HG03064 (cell line): ENCODE measurements around the gene HMGN3.
A peak's percentile ranks its signal among the peaks of the same experiment; 100 is the strongest.
"Not testable (repeated sequence)": the region's sequence is repeated elsewhere in the genome, so short reads cannot be mapped to it uniquely, and the experiment has no call there.

ENCODE experiments used
- ATAC-seq: cut with Tn5 transposase; IDR thresholded peaks from one replicate; pipeline ENCODE4 v1.9.1; 2021; ENCODE audit warnings: low read depth; ENCODE audit not compliant: unreplicated experiment

Gene HMGN3

GRCh38 chr6:79234150-79235022 is at the start of gene HMGN3:
Gene HMGN3 (minus strand): TSS chr6:79234682.
- peak; percentile 88 for ATAC-seq

- ATAC-seq: no peak
These were observed 46.3 kb upstream of the HMGN3 start for GRCh38 chr6:79280756-79281155.

GRCh38 chr6:79277109-79277508 is 42.6 kb upstream of the HMGN3 start:
- ATAC-seq: no peak

- no peak for ATAC-seq
These were observed 35.4 kb upstream of the HMGN3 start for GRCh38 chr6:79269877-79270276.

- ATAC-seq: no peak
These were observed 32.6 kb upstream of the HMGN3 start for GRCh38 chr6:79267128-79267527.

GRCh38 chr6:79266051-79266450 is 31.6 kb upstream of the HMGN3 start:
- ATAC-seq: no peak

- ATAC-seq: no peak
These were observed 28.9 kb upstream of the HMGN3 start for GRCh38 chr6:79263359-79263758.

GRCh38 chr6:79261666-79262065 is 27.2 kb upstream of the HMGN3 start:
- no peak for ATAC-seq

- no peak for ATAC-seq
These were observed 26.3 kb upstream of the HMGN3 start for GRCh38 chr6:79260772-79261171.

GRCh38 chr6:79257381-79258205 is 23.1 kb upstream of the HMGN3 start:
- ATAC-seq: no peak

- not testable (repeated sequence) for ATAC-seq
These were observed 22.3 kb upstream of the HMGN3 start for GRCh38 chr6:79256770-79257169.

GRCh38 chr6:79255086-79255485 is 20.6 kb upstream of the HMGN3 start:
- not testable (repeated sequence) for ATAC-seq

- no peak for ATAC-seq
These were observed 16.1 kb upstream of the HMGN3 start for GRCh38 chr6:79250559-79250958.

- ATAC-seq: peak; percentile 63
These were observed 15.6 kb upstream of the HMGN3 start for GRCh38 chr6:79250107-79250514.

- ATAC-seq: no peak
These were observed 14.7 kb upstream of the HMGN3 start for GRCh38 chr6:79249136-79249535.

- peak; percentile 69 for ATAC-seq
These were observed 12.4 kb upstream of the HMGN3 start for GRCh38 chr6:79246891-79247290.

GRCh38 chr6:79241228-79241627 is 6.7 kb upstream of the HMGN3 start:
- ATAC-seq: no peak

GRCh38 chr6:79240509-79240908 is 6.0 kb upstream of the HMGN3 start:
- ATAC-seq: no peak

GRCh38 chr6:79239536-79240168 is 5.2 kb upstream of the HMGN3 start:
- peak; percentile 48 for ATAC-seq

- ATAC-seq: no peak
These were observed 4.4 kb upstream of the HMGN3 start for GRCh38 chr6:79238919-79239318.

GRCh38 chr6:79236711-79237110 is 2.2 kb upstream of the HMGN3 start:
- no peak for ATAC-seq
